ENCODE measurements around the gene TTF1.

- no peak for TF ChIP-seq CTCF (conservative IDR thresholded peaks at IDR 0.05)
- TF ChIP-seq EZH2 (IDR thresholded peaks at IDR 0.05; ENCODE audit: low read depth): no peak
These were observed 37.2 kb downstream of the TTF1 start for GRCh38 chr9:132369421-132369820.

Data from PC-9 (cell line).